ENCODE data around the gene DIAPH1. TPM values are rescaled to one million over a fixed set of nuclear protein-coding genes. Genes with fewer than 3 reads are reported as not detected.
A peak's percentile ranks its signal among the peaks of the same experiment; 100 is the strongest.

The DIAPH1 gene
- total RNA-seq, 4 donors from 2014 or later, result 55.4 to 150 (median 91.4) TPM

DNA sequence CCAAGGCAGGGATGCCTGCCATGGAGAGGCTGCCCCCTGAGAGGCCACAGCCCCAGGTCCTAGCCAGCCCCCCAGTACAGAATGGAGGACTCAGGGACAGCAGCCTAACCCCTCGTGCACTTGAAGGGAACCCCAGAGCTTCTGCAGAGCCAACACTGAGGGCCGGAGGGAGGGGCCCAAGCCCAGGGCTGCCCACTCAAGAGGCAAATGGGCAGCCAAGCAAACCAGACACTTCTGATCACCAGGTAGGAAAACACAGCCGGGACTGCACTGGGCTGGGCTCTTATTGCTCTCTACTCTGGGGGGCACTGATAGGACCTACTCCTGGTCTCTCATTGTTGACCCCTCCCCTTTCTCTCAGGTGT lies 21.2 kb upstream of the DIAPH1 start:
- DNase-seq, result no peak
- Histone ChIP-seq H3K4me1 (peaks cover 12 to 26% (median 22%) of the 10 kb centered on the region in 4 donors), H3K9me3 (no peaks in the 10 kb centered on the region), H3K36me3 (peaks cover 0 to 4% (median 0%) of the 10 kb centered on the region in 4 donors), H3K4me3 (no peak overlapping the region), H3K27me3 (no peaks in the 10 kb centered on the region), H3K27ac (no peak overlapping the region)
- 88% methylated on average over 3 of the region's 3 CpGs; no CpG with 5 or more reads in 1 of the 2 donors for WGBS, 2 donors (ENCODE audit: low coverage in 1 of 2)
- TF ChIP-seq, protein P1, sequence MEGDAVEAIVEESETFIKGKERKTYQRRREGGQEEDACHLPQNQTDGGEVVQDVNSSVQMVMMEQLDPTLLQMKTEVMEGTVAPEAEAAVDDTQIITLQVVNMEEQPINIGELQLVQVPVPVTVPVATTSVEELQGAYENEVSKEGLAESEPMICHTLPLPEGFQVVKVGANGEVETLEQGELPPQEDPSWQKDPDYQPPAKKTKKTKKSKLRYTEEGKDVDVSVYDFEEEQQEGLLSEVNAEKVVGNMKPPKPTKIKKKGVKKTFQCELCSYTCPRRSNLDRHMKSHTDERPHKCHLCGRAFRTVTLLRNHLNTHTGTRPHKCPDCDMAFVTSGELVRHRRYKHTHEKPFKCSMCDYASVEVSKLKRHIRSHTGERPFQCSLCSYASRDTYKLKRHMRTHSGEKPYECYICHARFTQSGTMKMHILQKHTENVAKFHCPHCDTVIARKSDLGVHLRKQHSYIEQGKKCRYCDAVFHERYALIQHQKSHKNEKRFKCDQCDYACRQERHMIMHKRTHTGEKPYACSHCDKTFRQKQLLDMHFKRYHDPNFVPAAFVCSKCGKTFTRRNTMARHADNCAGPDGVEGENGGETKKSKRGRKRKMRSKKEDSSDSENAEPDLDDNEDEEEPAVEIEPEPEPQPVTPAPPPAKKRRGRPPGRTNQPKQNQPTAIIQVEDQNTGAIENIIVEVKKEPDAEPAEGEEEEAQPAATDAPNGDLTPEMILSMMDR (IDR thresholded peaks at IDR 0.05), result no peak
- TF ChIP-seq POLR2AphosphoS5 (IDR thresholded peaks at IDR 0.05) (no peak), EP300 (IDR thresholded peaks at IDR 0.05; ENCODE audit: low read depth) (no peak), POLR2A (IDR thresholded peaks at IDR 0.05) (no peak)
- in situ Hi-C loops (cut with MboI; ENCODE audit: low pct_ligation_motif_present in 1 of 4, low pct_unique_long_range_greater_than_20kb in 1 of 4, low sequenced_read_pairs in 3 of 4), result no loop called here
- intact Hi-C loops (cut with DNase I; ENCODE audit: low total_unique reads), result no loop called here

DNA sequence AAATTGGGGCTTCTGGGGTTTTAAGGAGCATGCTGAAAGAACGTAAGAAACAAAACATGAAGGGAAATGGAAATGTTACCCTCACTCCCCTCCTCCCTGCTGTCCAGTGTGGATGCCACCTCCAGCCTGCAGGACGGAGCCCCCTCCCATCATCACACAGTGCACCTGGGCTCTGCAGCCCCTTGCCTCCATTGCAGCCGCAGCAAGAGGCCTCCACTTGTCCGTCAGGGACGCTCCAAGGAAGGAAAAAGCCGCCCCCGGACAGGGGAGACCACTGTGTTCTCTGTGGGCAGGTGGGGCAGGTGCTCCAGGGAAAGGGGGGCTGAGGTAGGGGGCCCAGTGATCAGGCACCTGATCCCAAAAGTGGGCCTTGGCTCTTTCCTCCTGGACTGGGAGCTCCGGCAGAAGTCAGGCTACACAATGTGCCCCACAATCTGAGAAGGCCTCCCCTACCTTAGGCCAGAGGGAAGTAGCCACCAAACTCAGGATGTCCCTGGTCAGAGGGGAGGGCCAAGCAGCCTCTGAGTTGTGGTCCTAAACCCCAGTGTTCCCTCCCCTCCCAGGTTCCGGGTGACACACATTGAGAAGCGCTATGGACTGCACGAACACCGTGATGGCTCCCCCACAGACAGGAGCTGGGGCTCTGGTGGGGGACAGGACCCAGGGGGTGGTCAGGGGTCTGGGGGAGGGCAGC lies 20.7 kb upstream of the DIAPH1 start:
- no peak overlapping the region for H3K27ac ChIP-seq
- no peaks in the 10 kb centered on the region for H3K27me3 ChIP-seq
- H3K9me3 ChIP-seq, result no peaks in the 10 kb centered on the region
- in situ Hi-C loops (cut with MboI; ENCODE audit: low pct_ligation_motif_present in 1 of 4, low pct_unique_long_range_greater_than_20kb in 1 of 4, low sequenced_read_pairs in 3 of 4) (no loop called here), intact Hi-C loops (cut with DNase I; ENCODE audit: low total_unique reads) (no loop called here)
- peaks cover 15 to 27% (median 26%) of the 10 kb centered on the region in 4 donors for H3K4me1 ChIP-seq
- TF ChIP-seq, protein P1 (IDR thresholded peaks at IDR 0.05), result no peak
- TF ChIP-seq POLR2AphosphoS5 (IDR thresholded peaks at IDR 0.05), result no peak
- TF ChIP-seq POLR2A (IDR thresholded peaks at IDR 0.05), result no peak
- no peak for TF ChIP-seq EP300 (IDR thresholded peaks at IDR 0.05; ENCODE audit: low read depth)
- no peak overlapping the region for H3K4me3 ChIP-seq
- 93 to 100% methylated on average over 1 to 12 of the region's 12 CpGs for WGBS, 2 donors (ENCODE audit: low coverage in 1 of 2)
- H3K36me3 ChIP-seq, result peaks cover 0 to under 1% (median 0%) of the 10 kb centered on the region in 4 donors
- DNase-seq, result no peak

DNA sequence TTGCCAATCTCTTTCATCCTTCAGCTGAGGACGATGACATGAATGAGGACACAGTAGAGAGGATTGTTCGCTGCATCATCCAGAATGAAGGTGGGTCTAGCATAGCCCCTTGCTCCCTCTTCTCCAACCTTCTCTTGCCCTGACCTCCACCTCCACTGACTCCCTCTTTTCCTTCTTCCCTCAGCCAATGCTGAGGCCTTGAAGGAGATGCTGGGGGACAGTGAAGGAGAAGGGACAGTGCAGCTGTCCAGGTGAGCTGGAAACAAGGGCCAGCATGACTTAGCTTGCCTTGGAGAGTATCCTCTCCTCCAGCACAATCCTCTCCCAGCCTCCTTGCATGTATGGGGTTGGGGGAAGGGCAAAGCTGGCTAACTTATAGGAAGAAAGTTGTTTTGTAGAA lies 20.0 kb upstream of the DIAPH1 start:
- intact Hi-C loops (cut with DNase I; ENCODE audit: low total_unique reads) (no loop called here), in situ Hi-C loops (cut with MboI; ENCODE audit: low pct_ligation_motif_present in 1 of 4, low pct_unique_long_range_greater_than_20kb in 1 of 4, low sequenced_read_pairs in 3 of 4) (no loop called here)
- TF ChIP-seq EP300 (IDR thresholded peaks at IDR 0.05; ENCODE audit: low read depth), result no peak
- TF ChIP-seq, protein P1 (IDR thresholded peaks at IDR 0.05), result no peak
- no peak for TF ChIP-seq POLR2A (IDR thresholded peaks at IDR 0.05)
- TF ChIP-seq POLR2AphosphoS5 (IDR thresholded peaks at IDR 0.05), result no peak
- no peak overlapping the region for H3K4me3 ChIP-seq
- H3K9me3 ChIP-seq, result no peaks in the 10 kb centered on the region
- H3K36me3 ChIP-seq, result no peaks in the 10 kb centered on the region
- peaks cover 15 to 31% (median 26%) of the 10 kb centered on the region in 4 donors for H3K4me1 ChIP-seq
- DNase-seq, result no peak
- WGBS, 2 donors (ENCODE audit: low coverage in 1 of 2), result 83% methylated on average over 2 of the region's 2 CpGs; no CpG with 5 or more reads in 1 of the 2 donors
- no peaks in the 10 kb centered on the region for H3K27me3 ChIP-seq
- no peak overlapping the region for H3K27ac ChIP-seq

DNA sequence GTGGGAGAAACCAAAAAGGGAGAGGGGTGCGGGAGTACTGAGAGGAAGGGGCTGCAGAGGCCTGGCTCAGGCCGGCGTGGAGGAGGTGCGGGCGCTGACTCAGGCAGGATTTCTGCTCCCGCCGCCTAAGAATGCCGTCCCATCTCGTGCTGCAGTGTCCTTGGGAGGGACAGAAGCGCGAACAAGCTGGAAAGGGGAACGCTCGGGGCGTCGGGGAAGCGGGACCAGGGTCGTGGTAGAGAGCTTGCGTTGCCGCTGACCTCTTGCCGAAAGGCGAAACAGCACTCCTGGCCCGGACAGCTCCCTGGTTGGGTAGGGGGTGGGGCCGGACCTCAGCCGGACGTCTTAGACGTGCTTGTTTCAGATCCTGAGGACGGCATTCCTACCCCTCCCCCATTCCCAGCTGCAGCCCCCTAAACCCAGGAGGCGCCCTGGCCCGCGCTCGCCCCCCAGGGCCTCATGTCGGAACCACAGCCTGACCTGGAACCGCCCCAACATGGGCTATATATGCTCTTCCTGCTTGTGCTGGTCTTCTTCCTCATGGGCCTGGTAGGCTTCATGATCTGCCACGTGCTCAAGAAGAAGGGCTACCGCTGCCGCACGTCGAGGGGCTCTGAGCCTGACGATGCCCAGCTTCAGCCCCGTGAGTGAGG lies 19.1 kb upstream of the DIAPH1 start:
- no peak for TF ChIP-seq POLR2AphosphoS5 (IDR thresholded peaks at IDR 0.05)
- TF ChIP-seq, protein P1 (IDR thresholded peaks at IDR 0.05), result peak in 4 of 5 experiments; percentile 25 to 51 (median 44)
- H3K4me3 ChIP-seq, result peak overlapping the region; percentile 40 to 72 (median 63)
- DNase-seq, result peak; percentile 66
- H3K27me3 ChIP-seq, result no peaks in the 10 kb centered on the region
- H3K27ac ChIP-seq, result peak overlapping the region; percentile 79 to 87 (median 82)
- in situ Hi-C loops (cut with MboI; ENCODE audit: low pct_ligation_motif_present in 1 of 4, low pct_unique_long_range_greater_than_20kb in 1 of 4, low sequenced_read_pairs in 3 of 4) (no loop called here), intact Hi-C loops (cut with DNase I; ENCODE audit: low total_unique reads) (no loop called here)
- H3K36me3 ChIP-seq, result no peaks in the 10 kb centered on the region
- H3K9me3 ChIP-seq, result no peaks in the 10 kb centered on the region
- peaks cover 15 to 31% (median 26%) of the 10 kb centered on the region in 4 donors for H3K4me1 ChIP-seq
- 0 to 7% methylated on average over 7 to 40 of the region's 40 CpGs for WGBS, 2 donors (ENCODE audit: low coverage in 1 of 2)

Data from transverse colon (tissue), 4 donors.